ENCODE data around the gene ARFIP2.

ARFIP2 gene

DNA sequence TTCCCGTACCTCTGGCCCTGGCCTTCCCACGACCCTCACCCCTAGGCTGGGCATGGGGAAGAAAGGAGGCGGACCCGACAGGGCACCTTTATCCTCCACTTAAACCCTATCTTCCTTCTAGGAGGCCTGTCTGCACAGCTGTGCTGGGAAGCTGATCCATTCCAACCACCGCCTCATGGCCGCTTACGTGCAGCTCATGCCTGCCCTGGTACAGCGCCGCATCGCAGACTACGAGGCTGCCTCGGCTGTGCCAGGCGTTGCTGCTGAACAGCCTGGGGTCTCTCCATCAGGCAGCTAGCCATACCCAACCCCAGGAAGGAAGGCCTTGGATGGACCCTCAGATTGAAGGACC lies 769 bp upstream of the ARFIP2 start:
- no peak for DNase-seq

DNA sequence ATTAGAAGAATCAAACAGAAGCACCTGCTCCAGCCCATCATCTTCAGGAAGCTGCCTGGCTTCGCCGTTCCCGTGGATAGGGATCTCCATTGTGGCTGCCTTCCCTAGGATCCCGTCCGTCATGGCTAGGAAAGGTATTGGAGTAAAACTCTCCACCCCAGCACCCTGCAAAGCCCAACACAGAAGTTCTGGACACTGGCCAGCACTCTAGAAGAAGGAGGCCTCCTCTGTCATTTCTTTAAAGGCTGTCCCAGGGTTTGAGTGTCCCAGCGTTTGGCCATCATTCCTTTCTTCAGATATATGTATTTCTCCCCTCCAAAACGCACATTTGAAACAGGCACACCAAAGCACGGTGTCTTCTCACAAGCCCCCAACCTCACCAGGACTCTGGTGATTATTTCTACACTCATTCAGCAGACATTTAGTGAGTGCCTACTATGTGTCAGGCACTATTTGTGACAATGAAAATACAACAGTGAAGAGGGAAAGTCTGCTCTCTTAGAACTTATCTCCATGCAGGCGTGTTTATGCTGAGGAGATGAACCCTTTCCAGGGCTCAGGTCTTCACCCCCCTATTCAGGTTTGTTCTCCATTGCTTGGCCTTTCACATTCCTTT lies 724 bp downstream of the ARFIP2 start:
- DNase-seq: no peak

DNA sequence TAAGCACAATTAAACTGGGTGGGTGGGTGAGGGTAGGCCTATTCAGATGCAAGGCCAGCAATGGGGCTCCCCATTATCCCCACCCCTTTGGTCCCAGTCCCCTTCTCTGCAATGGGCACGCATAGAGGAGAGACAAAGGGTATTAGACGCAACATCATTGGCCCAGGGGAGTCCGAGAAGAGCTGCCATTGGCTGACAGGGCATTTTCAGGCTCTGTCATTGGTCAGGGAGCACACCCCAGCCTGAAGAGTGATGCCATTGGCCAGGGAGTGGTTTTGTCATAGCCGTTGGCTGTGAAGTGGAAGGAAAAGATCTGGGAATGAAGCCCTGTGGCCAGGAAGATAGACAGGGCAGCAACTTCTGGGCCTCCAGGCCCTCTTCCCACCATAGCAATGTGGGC lies 4.6 kb downstream of the ARFIP2 start:
- no peak for DNase-seq

DNA sequence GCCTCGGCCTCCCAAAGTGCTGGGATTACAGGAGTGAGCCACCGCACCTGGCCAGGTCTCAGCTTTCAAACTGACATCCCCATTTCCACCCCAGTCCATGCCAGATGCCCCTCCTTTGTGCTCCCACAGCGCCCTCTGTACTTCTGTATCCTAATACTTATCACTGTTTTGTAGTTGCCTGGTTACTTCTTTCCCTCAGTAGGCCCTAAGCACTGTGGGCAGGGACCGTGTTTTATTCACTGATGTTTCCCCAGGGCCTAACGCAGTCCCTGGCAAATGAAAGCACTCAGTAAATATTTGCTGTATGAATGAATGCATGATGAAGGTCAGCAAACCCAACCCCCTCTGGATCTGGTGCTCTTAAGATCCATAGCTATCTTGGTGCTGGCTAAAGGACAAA lies 5.2 kb downstream of the ARFIP2 start:
- DNase-seq: no peak

DNA sequence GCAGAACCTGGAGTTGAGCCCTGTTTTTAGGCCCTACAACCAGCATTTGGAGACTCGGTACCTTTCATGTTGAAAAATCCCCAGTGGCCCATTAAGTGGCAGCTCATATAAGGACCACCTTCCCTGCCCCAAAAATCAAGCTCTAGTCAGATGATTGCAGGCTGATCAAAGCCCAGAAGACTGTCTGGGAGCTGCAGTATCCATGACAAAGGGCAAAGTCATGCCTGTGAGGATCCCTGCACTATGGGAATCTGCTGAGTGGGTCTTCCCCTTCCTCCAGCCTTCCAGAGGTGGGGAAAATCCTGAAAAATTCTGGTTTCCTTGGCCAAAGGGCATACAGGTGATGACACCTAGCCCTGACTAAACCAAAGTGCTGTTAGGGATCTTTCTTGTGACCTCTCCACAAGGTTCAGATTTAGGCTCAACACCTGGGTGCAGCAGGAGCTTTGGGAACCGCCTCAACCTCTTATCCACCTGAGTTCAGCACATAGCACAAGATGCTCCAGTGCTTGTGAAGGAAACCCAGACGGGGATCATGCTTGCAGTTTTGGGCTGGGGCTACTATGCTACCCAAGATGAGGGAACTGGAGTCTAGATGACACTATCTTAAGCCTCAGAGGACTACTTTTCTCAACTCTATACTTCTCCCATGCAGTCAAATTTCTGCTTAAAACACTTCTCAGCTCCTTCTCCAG lies 6.2 kb downstream of the ARFIP2 start:
- no peak for DNase-seq

DNA sequence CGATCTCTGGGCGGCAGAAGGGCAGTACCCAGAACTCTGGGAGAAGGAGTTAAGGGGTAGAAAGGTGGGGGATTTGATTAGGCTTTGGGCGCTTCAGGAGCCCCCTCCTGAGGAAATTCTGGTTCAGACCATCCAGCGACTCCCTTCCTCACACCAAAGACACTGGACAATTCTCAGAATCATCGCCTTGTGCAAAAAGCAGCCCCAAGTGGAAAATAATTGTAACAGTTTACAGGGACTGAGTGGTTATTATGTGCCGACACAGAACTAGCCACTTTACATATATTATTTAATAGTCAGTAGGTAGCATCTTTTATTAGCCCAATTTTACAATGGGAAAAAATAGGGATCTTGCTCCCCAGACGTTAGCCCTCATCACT lies 6.7 kb downstream of the ARFIP2 start:
- no peak for DNase-seq

DNA sequence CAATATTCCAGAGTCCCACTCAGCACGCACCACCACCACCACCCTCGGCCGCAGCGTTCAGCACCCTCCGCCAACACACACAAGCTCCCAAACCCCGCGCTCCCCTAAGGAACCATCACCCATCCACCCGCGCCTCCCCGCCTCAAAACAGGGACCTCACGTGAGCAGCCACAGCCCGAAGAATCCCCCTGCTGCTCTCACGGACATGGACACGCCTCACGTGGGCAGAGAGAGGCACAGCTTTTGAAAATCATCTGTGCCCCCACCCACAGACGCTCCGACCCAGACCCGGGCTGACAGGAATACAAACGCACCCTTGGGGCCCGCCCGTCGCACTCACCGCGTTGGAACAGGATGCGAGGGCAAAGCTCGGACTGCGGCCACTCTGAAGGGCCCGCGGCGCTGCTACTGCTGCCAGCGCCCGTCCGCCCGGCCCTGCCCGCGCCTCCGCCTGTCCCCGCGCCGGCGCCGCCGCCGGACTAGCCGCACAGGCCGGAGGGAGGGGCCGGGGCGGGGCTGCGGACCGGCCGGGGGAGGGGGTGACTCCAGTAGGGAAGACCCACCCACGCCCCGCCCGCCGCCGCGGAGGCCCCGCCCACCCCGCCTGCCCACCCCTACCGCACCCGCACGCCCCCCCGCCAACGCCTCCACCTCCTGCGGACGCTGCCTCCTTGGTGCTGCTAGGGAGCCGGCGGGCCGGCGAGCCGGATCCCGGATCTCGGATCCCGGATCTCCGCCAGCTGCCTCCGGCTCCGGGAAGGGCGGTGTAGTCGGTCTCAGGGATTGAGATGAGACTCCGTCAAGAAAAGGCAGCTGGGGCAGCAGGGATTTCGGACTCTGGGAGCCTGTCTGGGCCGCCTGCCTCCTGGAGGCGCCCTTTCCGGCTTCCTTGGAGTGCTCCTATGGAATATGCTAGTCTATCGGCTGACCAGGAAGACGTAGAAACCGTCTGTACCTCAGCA lies 7.4 kb downstream of the ARFIP2 start, which contains the start of gene TRIM3:
TRIM3 (minus strand) TSS at position 491 of the 962 bp plus-strand sequence. CDS start 8,246 bp downstream, outside the sequence.
- DNase-seq: peak; percentile 45

DNA sequence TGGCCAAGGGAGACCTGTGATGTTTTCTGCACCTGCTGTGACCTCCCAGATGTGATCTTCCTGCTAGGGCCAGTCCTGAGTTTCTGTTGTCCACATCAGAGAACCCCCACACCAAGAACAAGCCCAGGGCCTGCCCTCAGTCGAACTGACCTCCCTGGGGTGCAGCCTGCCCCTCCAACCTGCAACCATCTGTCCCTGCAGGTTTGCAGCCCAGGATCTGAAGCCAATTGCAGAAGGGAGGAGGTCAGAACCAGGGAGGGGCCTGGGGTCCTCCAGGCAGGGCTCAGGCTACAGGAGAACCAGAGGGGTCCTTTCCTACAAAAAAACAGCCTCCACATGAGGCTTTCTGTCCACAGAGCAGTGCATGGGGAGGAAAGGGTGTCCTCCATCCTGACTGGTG lies 8.2 kb downstream of the ARFIP2 start:
- DNase-seq: no peak

DNA sequence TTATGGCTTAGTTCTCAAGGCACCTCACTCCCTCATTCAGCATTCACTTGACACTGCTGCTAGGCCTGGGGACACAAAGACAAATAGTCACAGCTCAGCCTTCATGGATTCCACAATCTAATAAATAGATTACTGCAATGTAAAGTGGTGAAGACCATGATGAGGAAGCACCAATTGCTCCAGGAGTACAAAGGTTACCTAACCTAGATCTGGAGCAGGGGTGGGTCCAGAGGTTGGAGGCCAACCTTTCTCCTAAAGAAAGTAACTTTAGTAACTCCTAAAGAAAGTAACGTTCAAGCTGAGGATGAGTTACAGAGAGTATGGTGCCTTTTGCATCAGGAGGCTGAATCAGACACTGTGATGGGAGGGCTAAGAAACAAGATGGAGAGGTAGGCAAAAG lies 11.5 kb downstream of the ARFIP2 start:
- DNase-seq: no peak

DNA sequence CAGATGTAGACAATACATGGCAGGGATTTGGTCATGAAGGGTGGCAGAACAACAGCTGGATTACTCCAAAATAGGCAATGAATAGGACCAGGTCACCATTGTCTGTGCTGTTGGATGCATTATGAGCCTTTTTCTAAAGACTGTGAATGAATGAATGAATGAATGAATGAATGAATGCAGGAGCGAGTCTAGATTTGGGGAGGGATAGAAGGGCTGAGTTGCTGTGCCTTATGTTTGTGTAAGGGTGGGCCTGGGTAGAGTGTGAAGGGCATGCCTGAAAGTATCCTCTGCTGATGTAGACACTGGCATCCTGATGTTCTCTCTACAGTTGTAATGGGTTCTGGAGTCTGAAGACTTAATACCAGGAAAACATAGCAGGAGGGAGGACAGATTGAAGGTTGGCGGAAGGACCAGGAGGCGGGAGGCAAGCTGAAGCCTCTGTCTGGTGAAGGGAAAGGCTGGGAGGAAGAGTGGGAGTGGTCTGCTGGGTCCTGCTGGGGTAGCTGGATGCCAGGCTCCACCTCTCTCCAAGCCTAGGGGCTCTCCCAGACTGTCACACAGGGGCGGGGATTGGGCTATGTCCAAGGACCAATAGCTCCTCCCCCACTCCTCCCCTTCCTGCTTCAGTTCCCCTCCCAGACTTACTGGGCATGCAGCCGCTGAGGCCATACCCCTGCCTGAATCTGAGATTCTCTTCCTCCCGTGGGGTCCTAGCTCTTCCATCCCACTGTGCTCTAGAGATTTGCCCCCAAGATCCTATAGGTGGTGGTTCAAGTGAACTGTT lies 12.2 kb downstream of the ARFIP2 start:
- peak; percentile 91 for DNase-seq

DNA sequence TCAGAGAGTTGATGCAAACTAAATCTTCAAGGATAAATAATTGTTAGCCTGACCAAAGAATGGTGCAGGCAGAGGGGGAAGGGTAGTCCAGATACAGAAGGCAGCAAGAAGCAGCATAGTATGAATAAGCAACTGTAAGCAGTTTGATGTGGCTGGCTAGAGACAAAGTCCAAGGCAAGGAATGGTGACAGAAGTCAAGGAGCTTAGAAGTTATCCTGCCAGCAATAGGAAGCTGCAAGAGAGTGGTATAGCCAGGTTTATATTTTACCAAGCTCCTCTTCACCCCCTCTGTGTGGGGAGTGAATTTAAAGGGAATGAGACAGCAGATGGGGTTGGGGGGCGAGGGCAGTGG lies 22.1 kb downstream of the ARFIP2 start:
- DNase-seq: no peak

DNA sequence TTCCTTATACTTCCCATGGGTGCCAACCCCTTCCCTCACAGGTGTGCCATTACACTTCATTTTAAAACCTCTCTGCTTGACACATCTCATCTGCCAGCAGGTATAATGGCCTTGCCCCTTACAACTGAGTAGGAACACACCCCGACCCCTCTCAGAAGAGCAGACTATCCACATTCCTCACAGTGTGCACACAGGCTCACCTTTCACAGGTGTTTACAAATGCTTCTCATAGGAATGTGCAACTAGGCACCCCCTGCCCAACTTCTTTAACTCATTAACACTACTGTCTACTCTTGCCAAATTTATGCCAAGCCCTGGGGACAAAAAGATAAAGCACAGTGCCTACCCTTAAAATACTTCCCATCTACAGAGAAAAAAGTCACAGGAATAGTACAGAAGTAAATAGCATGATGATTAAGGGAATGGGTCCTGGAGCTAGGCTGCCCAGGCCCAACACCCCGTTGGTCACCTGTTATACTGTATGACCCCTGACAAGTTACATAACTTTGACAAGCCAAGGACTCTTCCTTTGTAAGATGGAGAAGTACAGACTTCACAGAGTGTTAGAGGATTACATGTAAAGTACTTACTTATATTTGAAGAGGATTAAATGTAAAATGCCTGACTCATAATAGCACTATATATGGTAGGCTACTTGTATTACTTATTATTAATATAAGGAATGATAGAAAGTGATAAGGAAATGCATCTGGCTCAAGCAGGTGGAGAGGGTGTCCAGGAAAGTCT lies 22.6 kb downstream of the ARFIP2 start:
- no peak for DNase-seq

DNA sequence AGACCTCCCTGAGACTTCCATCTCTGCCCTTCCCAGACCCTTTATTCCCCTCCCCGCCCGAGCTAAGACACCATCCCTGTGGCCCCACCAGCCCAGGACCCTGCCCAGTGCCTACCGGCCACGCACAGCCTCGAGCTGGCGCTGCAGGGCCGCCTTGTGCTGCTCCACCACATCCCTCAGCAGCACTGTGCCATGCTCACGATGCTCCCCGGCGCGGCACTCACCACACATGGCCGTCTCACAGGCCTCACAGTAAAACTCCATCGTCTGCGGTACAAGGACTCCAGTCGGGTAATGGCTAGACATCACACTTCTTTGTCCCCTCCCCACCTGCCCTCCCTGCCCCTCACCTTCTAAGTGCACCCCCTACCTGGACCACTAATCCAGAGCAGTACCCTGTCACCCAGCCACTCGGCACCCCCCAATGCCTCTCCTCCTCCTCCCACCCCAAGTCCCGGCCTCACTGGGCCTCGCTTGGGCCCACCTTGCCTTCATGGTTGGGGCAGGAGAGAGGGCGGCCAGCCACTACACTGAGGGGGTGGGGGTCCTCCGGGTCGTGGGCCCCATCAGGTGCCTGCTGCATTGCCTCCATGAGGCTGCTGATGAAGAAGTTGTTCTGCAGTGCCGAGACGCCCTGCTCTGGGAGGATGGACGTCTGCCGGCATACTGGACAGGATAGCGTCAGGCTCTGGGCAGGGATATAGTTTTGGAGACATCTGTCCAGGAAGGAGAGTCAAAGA lies 23.4 kb downstream of the ARFIP2 start:
- DNase-seq: no peak

DNA sequence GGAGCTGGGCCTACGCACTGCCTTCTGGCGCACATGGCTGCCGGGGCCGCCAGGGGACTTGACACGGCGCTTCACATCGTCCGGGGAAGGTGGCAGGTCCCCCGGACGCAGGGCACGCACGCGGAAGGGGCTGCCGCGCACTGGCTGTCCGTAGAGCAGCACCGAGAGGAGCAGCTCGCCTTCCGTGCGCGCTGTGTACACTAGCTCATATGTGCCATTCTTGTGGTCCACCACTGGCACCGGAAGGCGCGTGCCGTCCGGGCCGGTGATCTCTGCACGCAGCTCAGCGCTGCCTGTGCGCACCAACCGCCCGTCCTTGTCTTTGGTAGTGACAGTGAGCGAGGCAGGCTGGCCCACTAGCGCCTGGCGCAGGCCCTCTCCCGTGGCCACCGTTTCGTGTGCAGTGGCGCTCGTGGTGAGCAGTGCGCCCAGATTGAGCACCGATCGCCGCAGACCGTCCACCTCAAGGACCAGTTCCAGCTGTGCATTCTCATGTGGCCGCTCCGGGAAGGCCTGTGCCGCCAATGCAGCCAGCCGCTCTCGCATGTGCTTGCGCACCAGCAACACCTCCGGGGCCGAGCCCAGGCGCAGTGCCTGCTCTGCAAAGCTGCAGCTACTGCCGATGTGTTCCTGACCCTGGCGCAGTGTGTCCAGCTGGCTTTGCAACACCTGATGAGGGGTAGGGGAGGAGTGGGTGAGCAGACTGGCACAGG lies 24.6 kb downstream of the ARFIP2 start:
- no peak for DNase-seq

DNA sequence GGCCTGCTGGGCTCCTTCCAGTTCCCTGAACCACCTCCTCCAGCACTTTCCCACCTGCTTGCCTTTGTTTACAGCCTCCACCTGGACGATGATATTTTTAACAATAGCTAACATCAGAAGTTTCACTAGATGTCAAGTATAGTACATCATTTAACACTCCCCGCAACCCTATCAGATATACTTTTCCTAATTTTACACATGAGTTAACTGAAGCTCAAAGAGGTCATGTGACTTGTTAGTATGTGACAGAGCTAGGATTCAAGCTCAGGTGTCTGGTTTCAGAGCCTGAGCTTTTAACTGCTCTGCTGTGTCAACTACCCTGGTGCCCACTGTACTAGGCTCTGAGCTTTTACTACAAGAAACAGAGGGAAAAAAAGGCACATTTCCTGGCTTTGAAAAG lies 26.1 kb downstream of the ARFIP2 start:
- DNase-seq: peak; percentile 82

DNA sequence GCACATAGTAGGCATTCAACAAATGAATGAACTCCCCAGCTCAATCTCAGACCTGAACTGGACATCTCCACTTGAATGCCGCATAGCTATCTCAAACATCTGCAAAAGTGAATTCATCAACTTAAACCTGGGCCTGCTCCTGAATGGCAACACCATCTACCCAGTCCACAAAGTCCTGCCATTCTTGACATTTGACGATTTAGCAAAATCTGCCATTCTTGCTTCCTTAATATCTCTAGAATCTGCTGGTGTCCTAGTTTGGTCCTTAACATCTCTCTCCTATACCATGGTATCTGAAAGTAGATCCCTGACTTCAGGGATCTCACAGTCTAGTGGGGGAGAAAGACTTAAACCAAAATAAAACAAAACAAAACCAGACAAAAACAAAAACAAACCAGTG lies 28.0 kb downstream of the ARFIP2 start:
- DNase-seq: no peak

DNA sequence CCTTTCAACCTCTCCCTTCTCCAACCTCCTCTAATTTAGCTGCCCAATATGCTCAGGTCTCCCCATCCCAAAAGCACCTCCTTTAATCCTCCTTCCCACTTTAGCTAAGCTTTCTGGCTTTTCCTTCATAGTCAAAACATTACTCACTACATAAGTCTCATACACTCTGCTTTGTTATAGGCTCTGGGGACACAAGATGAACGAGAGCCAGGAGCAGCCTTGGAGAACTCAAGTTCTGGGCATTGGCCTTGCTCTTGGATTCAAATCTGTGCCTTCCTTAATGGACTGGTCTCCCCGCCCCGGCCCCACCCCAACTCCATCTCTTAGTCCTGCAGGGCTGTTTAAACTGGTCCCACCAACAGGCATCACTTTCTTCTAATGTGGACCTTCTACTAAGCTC lies 28.9 kb downstream of the ARFIP2 start:
- no peak for DNase-seq

DNA sequence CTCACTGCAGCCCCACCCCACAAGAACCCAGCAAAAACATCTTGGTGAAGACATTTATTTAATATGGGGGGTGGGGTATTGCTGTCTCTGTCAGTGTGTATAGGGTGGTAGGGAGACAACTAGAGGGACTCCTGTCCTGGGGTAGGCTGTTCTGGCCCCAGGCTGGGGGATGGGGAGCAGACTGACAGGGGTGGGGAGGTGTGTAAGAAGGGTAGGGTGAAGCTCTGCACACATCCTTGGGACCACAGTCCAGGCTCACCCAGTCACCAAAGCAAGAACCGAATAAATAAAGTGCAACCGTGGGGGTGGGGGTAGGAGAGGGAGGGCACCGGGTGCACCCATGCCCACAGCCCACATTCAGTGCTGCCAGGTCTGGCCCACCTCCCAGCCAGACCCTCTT lies 32.6 kb downstream of the ARFIP2 start:
- no peak for DNase-seq

DNA sequence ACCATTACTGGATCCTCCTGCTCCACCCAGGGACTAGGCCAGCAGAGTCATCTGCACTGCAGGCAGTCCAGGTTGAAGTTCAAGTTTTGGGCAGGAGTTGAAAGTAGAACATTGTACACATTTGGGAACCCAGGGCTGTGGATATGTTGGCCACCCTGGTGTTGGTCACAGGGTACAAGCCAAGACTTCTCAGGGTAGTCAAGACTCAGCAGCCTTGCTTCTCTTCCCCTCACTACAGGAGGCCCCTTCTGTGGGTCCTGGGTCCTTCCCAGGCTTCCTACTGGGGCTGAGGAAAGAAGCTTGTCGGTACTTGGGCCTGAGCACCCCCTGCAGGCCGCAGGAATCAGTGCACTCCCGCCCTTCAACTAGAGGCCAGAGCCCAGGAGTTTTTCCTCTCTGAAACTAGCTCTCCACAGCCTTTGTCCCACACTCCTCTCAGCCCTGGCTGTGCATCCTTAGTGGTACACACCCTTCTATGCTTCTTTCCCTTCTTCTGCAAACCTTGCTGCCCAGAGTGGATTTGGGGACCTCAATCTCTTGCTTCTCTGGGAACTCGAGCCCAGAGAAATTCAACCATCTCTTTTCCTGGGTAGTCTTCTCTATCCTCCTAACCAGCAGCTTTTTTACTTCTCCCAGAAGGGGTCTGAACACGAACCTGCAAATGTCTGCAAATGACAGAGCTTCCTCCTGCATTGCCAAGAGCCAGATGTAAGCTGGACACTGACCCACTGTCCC lies 37.7 kb downstream of the ARFIP2 start:
- no peak for DNase-seq

DNA sequence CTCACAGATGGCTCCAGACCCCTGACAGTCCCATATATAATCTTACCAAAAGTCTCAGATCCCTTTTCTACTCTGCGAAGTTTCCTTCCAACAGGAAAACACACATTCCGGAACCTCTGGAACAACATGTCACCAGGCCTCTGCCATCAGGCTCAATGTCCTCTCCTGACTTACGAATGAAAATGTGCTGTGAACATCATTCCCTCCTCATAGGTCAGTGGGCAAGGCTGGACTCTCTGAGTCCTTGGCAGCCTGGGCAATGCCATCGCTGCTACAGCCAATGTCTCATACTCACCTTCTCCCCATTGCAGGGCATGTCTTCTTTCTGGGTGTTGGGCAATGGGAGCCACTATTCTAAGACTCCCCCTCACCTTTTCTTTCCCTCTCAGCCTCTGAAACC lies 38.7 kb downstream of the ARFIP2 start:
- no peak for DNase-seq
